HL-60/S4 treated with retinoic acid at 250 ng/mL for 4 days and 3 days (cell line): Measurements from ENCODE around the gene AGPS.
"Not testable (repeated sequence)": the region's sequence is repeated elsewhere in the genome, so short reads cannot be mapped to it uniquely, and the experiment has no call there.

ENCODE experiments used
- in situ Hi-C: fragments of 300-500 bp; cut with MboI; formaldehyde crosslinking; loops from 2 replicates; pipeline ENCODE4 v1.7.0; 2022; ENCODE audit warnings: low sequenced_read_pairs

Gene AGPS

GRCh38 chr2:177466337-177467195 is 74.0 kb downstream of the AGPS start:
- in situ Hi-C loops, result no loop called here

DNA sequence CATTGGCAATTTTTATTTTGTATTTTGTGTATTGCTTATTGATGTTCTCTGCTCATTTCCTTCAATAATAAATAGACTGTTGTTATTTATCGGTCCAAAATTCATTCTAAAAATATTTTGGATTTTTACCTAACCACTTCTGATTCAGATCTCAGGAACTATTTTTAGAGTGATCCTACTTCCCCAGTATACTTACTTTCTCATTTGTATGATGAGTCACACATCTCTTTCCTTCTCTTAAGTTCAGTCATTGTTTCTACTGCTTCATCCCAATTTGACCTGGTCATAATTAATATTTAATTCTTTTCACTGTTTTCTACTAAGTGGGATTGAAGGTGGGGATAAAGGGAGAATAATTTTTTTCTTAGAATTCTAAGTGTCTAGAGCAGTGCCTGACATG is 75.1 kb downstream of the AGPS start:
- in situ Hi-C loops, result no loop called here

- in situ Hi-C loops, result no loop called here
Observed at GRCh38 chr2:177471990-177472389, 79.4 kb downstream of the AGPS start.

DNA sequence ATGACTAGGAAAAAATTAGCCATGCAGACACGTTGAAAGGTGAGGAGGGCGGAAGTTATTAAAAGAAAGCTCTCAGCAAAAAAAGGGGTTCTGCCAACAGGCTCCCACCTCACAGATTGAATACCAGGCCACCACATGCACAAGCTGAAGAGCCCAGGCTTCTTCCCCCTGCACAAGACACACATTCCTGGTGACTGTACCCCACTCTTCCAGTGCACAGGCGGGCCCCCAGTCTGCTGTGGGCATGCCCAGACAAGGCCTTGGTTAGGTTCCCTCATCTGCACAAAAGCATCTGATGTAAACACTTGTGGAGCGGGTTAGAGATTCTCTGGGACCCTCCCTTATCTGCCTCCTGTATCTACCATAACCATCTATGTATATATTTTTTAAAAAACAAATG is 81.7 kb downstream of the AGPS start:
- in situ Hi-C loops, result no loop called here

- in situ Hi-C loops, result no loop called here
Observed at GRCh38 chr2:177474998-177475397, 82.4 kb downstream of the AGPS start.

DNA sequence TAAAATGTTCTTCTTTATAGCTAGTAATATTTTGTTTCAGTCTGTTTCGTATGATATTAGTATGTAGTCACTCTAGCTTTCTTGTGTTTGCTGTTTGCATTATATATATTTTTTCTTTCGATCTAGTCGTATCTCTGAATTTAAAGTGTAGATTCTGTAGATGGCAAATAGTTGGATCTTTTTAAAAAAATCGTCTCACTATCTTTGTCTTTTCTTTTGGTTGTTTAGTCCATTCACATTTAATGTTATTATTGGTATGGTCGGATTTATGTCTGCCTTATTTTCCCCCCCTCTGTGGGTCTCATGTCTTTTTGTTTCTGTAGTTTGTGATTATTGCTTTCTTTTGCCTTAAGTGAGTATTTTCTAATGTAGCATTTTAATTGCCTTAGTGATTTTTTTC is 84.3 kb downstream of the AGPS start:
- in situ Hi-C loops, result no loop called here

DNA sequence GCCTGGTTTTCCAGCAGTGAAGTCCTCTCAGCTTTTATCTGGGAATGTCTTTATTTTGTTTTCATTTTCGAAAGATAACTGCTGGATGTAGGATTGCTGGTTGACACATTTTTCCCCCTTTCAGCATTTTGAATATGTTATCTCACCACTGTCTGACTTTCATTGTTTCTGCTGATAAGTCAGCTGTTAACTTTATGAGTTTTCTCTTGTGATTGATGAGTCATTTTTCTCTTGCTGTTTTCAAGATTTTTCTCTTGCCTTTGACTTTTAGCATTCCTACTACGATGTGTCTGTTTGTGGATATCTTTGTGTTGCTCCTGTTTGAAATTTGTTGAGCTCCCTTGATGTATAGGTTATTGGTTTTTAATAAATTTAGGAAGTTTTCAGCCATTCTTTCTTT is 85.5 kb downstream of the AGPS start:
- in situ Hi-C loops, result no loop called here

DNA sequence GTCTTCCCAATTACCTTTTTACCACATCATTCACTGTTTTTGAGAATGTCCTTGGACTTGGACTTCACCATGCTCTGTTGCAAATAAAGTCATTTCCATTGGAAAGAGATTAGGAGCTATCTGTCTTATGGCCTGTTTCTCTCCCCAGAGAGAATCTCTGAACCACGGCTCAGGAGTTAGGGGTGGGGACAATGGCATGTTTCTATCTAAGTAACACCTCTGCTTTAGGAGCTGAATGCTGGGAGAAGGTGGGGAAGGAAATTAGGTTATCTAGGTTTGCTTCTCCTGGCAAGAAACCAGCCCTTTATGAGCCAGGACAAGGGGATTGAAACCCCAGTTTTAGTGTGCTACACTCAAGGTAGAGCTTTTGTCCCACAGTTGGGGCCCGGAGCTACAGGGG is 86.3 kb downstream of the AGPS start:
- in situ Hi-C loops, result no loop called here

DNA sequence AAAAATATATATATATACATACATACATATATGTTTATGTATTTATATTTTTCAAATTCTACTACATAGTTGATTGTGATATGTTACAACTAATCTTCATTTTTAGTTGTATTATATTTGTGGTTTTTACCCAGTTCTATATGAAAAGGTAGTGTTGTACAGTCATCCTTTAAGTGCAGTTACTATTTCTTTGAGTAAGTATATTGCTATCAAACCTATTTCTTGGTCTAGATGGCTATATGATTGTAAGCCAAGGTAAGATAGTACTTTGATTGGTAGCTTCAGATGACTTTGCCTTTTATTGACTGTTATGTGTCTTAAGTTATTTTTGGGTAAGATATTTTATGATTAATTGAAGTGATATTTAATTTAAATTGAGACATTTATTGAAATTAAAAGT is 89.6 kb downstream of the AGPS start:
- in situ Hi-C loops, result no loop called here

DNA sequence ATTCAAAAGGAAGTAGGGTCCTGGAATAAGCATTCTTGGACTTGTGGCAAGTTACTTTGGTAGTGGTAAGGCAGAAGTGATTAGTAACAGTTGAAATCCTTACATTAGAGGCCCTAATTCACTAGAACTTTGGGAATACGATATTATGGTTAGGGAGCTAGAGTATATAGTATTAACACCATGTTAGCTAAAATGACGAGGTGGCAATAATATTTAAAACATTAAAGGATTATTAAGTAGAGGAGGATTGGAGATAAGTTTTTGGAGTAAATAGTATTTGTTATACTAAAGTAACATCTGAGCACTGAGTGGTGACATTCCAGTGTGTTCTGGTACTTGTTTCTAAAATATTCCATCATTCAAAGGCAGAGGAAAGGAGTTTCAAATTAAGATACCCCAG is 91.0 kb downstream of the AGPS start:
- in situ Hi-C loops, result no loop called here

DNA sequence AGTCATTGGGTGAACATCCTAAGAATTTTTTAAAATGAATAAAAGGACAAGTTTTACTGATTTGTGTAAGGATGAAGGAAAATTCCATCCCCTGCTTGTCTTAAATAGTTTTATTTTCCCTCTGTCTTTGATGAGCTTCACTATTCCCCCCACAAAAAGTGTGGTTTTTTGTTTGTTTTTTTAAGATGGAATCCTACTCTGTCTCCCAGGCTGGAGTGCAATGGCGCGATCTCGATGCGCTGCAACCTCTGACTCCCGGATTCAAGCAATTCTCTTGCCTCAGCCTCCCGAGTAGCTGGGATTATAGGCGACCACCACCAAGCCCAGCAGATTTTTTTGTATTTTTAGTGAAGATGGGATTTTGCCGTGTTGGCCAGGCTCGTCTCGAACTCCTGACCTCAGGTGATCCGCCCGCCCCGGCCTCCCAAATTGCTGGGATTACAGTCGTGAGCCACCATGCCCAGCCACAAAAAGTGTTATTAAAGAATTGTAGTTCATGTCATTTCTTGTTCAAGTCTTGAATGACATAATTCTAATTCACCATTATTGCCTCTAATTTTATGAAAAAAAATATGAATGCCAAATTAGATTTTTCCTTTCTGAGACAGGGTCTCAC is 91.7 kb downstream of the AGPS start:
- in situ Hi-C loops, result no loop called here

- in situ Hi-C loops, result not testable (repeated sequence)
Observed at GRCh38 chr2:177485657-177486056, 93.1 kb downstream of the AGPS start.

GRCh38 chr2:177489719-177490301 is 97.2 kb downstream of the AGPS start:
- in situ Hi-C loops, result no loop called here

DNA sequence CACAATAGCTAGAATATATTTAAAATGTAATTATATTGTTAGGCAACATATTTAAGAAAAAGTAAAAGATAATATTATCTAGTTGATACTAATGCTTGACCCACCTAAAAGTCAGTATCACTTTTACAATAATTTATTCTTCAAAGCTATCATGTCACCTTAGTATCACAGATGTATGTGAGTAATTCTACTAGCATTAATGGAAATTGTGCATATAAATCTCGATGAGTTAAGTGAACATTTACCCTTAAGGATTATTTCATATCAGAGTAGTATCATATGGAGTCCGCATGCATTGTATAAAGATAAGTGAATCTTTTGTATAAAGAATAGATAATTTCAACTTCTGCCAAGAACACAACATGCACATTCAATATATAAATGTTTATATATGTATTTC is 103.4 kb downstream of the AGPS start:
- in situ Hi-C loops, result no loop called here

- in situ Hi-C loops, result no loop called here
Observed at GRCh38 chr2:177496921-177497320, 104.3 kb downstream of the AGPS start.

GRCh38 chr2:177501186-177501585 is 108.6 kb downstream of the AGPS start:
- in situ Hi-C loops, result no loop called here

GRCh38 chr2:177506505-177506904 is 113.9 kb downstream of the AGPS start:
- in situ Hi-C loops, result no loop called here

GRCh38 chr2:177506998-177507397 is 114.4 kb downstream of the AGPS start:
- in situ Hi-C loops, result no loop called here

DNA sequence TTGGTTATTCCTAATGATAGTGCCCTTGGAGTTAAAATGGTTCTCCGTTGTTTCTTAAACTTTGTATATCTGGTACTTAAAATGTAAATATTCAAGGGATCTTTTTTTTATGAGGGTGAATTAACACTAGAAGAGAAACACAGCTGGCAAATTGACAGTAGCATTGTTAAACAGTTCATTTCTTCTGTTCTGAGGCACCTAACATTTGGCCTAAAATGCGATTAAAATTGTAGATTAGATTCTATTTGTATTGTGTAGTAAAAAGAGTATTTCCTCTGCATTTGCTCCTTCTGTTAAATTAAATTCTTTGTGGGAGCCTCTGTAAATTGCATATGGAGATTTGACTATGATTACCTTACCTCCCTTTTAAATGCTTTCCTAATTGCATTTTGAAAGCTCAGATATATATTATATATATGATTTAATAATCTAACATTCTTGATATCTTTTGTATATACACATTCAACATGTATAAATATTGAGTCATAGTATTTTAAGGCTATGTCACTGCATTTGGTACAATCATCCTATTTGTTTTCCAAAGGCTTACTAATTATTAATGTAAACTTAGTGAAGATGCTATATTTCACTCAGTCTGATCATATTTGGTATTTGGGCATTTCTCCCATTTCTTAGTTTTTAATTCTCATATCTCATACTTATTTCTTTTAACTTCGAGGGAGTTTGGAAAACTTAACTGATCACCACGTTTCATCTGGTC is 124.4 kb downstream of the AGPS start:
- in situ Hi-C loops, result no loop called here

DNA sequence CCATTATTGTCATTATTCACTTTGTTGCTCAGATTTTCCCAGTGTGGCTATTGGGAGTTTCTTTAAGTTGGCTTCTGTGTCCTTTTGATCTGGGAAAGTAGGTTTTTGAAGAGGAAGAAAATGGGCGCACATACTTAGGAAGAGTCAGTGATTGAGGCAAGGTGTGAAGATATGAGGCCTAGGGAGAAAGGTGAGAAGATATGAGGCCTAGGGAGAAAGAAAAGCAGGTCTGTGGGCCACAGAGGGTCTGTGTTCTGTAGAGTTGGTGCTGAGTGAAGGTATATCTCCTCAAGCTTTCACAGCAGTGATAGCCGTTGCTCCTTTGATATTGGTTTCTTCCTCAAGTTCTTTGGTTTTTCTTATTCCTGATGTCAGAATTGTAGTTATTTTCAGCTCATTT is 126.2 kb downstream of the AGPS start:
- in situ Hi-C loops, result no loop called here

- in situ Hi-C loops, result no loop called here
Observed at GRCh38 chr2:177519534-177520115, 127.1 kb downstream of the AGPS start.
